NB4 (cell line): ENCODE measurements around the gene MCCC1.

ENCODE experiments used
- CTCF ChIP-seq: IDR thresholded peaks from one replicate; pipeline ENCODE4 v1.5.1; 2012; ENCODE audit warnings: low read depth, low read length
- POLR2A ChIP-seq: IDR thresholded peaks from 2 replicates; pipeline ENCODE4 v1.6.1; 2011; ENCODE audit warnings: mild to moderate bottlenecking; ENCODE audit not compliant: insufficient read length; ENCODE audit errors: extremely low read depth
- TF ChIP-seq, protein P1 (sequence below): IDR thresholded peaks from 2 replicates; pipeline ENCODE4 v1.6.1; 2011; ENCODE audit warnings: low read depth, low read length

DNA sequence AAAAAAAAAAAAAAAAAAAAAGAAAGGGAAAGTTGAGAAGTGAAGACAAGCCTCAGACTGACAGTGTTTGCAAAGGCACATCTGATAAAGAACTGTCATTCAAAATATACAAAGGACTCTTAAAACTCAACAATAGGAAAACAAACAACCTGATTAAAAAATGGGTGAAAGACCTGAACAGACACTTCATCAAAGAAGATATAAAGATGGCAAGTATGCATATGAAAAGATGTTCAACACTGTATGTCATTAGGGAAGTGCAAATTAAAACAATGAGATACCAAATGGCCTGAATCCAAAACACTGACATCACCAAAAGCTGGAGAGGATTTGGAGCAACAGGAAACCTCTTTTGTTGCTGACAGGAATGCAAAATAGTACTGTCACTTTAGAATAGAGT is 48.6 kb downstream of the MCCC1 start:
- no peak for TF ChIP-seq CTCF
- TF ChIP-seq, protein P1, sequence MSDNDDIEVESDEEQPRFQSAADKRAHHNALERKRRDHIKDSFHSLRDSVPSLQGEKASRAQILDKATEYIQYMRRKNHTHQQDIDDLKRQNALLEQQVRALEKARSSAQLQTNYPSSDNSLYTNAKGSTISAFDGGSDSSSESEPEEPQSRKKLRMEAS = no peak
- no peak for TF ChIP-seq POLR2A
